BJ (cell line): ENCODE data around the gene CNFN. TPM values are rescaled to one million over a fixed set of nuclear protein-coding genes. Genes with fewer than 3 reads are reported as not detected.

Source experiments
- CTCF ChIA-PET: fragments of 350-600 bp; formaldehyde crosslinking; extraction: SDS; loops from one replicate; lab custom pipeline; 2021; ENCODE audit warnings: antibody characterized with exemption, inconsistent platforms; lab: Yijun Ruan, JAX
- POLR2A ChIA-PET: fragments of 300-600 bp; sonication (Branson Sonifier 250); formaldehyde crosslinking; extraction: SDS; loops from one replicate; lab custom pipeline; 2021; ENCODE audit warnings: antibody characterized with exemption; lab: Charles Lee
- DNase-seq: peaks from one replicate; pipeline ENCODE4 v3.0.0-alpha.2; 2011; ENCODE audit warnings: low read depth
- H3K27me3 ChIP-seq: 2 replicates; pipeline ENCODE4 v1.6.0; 2011; ENCODE audit warnings: low read length; ENCODE audit not compliant: control insufficient read depth, insufficient read depth
- H3K36me3 ChIP-seq: 2 replicates; pipeline ENCODE4 v1.5.1; 2011; ENCODE audit warnings: low read length; ENCODE audit not compliant: control insufficient read depth, insufficient read depth
- H3K4me3 ChIP-seq: 2 replicates; pipeline ENCODE4 v1.5.1; 2011; ENCODE audit warnings: low read depth, mild to moderate bottlenecking, control low read depth, low read length
- CTCF ChIP-seq: IDR thresholded peaks from 2 replicates; pipeline ENCODE4 v1.5.1; 2011; ENCODE audit warnings: low read depth, mild to moderate bottlenecking, control low read depth, inconsistent platforms, low read length, moderate library complexity; ENCODE audit not compliant: insufficient read depth
- polyA plus RNA-seq: library from polyadenylated mRNA; depleted of rRNA; stranded (reverse); fragments of >200 nt; gene quantifications from 2 replicates; pipeline ENCODE4 v1.2.3, GENCODE V29; 2011

CNFN gene
- polyA plus RNA-seq, 1 experiment, result 0.78 TPM

- Histone ChIP-seq H3K4me3 (no peak overlapping the region), H3K36me3 (no peaks in the 10 kb centered on the region), H3K27me3 (no peaks in the 10 kb centered on the region)
- POLR2A ChIA-PET, result no interaction called here
- CTCF ChIA-PET, result interaction anchor here (1.2 to 3.3 kb wide), 6 partner anchors 10 to 29 kb away, joined by 3 to 9 read pairs (median 4); no protein-coding TSS in a partner anchor
- no peak for TF ChIP-seq CTCF
- no peak for DNase-seq
These were observed 31.0 kb upstream of the CNFN start for GRCh38 chr19:42421101-42421500.

- DNase-seq, result no peak
- no peak overlapping the region for H3K4me3 ChIP-seq
- peak; percentile 63 for TF ChIP-seq CTCF
- H3K27me3 ChIP-seq, result no peaks in the 10 kb centered on the region
- POLR2A ChIA-PET, result no interaction called here
- no peaks in the 10 kb centered on the region for H3K36me3 ChIP-seq
- CTCF ChIA-PET, result interaction anchor here (0.6 to 3.3 kb wide), 9 partner anchors 8 to 30 kb away, joined by 3 to 9 read pairs (median 4); no protein-coding TSS in a partner anchor
These were observed 30.0 kb upstream of the CNFN start for GRCh38 chr19:42420055-42420544.

GRCh38 chr19:42419309-42419708 lies 29.2 kb upstream of the CNFN start:
- ChIA-PET CTCF (interaction anchor here (1.6 to 3.3 kb wide), 2 partner anchors 15 to 19 kb away, joined by 4 to 9 read pairs; no protein-coding TSS in a partner anchor), POLR2A (no interaction called here)
- no peak for TF ChIP-seq CTCF
- Histone ChIP-seq H3K4me3 (no peak overlapping the region), H3K27me3 (no peaks in the 10 kb centered on the region), H3K36me3 (no peaks in the 10 kb centered on the region)
- no peak for DNase-seq

GRCh38 chr19:42412661-42413076 lies 22.6 kb upstream of the CNFN start:
- H3K36me3 ChIP-seq, result peaks cover 2% of the 10 kb centered on the region
- TF ChIP-seq CTCF, result no peak
- no peak for DNase-seq
- no peaks in the 10 kb centered on the region for H3K27me3 ChIP-seq
- ChIA-PET POLR2A (no interaction called here), CTCF (interaction anchor here (0.5 to 2.7 kb wide), 7 partner anchors 11 to 533 kb away, joined by 3 to 14 read pairs (median 4); no protein-coding TSS in a partner anchor)
- H3K4me3 ChIP-seq, result no peak overlapping the region

- no peaks in the 10 kb centered on the region for H3K27me3 ChIP-seq
- H3K36me3 ChIP-seq, result peaks cover 3% of the 10 kb centered on the region
- POLR2A ChIA-PET, result no interaction called here
- CTCF ChIA-PET, result interaction anchor here (0.5 to 2.7 kb wide), 8 partner anchors 8 to 534 kb away, joined by 3 to 14 read pairs (median 4); no protein-coding TSS in a partner anchor
- TF ChIP-seq CTCF, result no peak
- no peak for DNase-seq
- H3K4me3 ChIP-seq, result no peak overlapping the region
These were observed 22.1 kb upstream of the CNFN start for GRCh38 chr19:42412227-42412626.
